ENCODE data around the gene ATL1.

ATL1 gene

DNA sequence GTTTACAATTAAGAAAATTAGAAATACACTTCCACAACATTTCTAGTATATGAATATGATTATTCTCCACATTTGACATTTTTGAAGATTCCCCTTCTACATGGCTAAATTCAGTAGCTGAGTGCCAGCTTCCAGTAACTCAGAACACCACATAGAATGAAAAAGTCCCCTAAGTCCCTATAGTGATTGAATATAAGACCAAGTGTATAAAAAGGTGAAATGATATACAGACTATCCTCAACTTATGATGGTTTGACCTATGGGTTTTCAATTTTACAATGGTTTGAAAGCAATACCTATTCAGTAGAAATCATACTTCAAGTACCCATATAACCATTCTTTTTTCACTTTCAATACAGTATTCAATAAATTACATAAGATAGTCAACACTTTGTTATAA, 15.8 kb downstream of the ATL1 start:
- DNase-seq (ENCODE audit: low read depth): no peak
- TF ChIP-seq, protein P1, sequence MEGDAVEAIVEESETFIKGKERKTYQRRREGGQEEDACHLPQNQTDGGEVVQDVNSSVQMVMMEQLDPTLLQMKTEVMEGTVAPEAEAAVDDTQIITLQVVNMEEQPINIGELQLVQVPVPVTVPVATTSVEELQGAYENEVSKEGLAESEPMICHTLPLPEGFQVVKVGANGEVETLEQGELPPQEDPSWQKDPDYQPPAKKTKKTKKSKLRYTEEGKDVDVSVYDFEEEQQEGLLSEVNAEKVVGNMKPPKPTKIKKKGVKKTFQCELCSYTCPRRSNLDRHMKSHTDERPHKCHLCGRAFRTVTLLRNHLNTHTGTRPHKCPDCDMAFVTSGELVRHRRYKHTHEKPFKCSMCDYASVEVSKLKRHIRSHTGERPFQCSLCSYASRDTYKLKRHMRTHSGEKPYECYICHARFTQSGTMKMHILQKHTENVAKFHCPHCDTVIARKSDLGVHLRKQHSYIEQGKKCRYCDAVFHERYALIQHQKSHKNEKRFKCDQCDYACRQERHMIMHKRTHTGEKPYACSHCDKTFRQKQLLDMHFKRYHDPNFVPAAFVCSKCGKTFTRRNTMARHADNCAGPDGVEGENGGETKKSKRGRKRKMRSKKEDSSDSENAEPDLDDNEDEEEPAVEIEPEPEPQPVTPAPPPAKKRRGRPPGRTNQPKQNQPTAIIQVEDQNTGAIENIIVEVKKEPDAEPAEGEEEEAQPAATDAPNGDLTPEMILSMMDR (IDR thresholded peaks at IDR 0.05; ENCODE audit: insufficient read depth, low read depth, low read length, missing control alignments): no peak

DNA sequence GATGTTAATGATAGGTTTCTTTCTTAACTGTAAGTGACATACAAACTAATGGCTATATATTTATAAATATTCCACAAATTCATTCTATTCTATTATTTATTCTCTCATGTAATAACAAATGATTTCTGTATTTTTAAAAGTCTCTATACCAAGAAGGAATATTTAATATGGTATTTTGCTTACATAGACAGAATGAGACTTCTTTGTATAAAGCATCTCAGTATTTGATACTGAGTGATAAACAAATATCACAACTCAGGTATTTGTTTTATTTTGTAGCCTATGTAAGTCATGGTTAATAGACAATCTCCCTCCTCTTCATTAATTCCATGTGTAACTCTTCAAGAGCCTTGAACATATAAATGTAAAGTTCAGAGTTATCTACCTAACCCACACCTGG, 18.0 kb downstream of the ATL1 start:
- DNase-seq (ENCODE audit: low read depth): no peak
- TF ChIP-seq, protein P1 (IDR thresholded peaks at IDR 0.05; ENCODE audit: insufficient read depth, low read depth, low read length, missing control alignments): no peak
- no peak overlapping the region for H3K4me3 ChIP-seq (ENCODE audit: low read depth, low read length)

More for the DNA sequence above, 15.8 kb downstream of the ATL1 start:
- no peak overlapping the region for H3K4me3 ChIP-seq (ENCODE audit: low read depth, low read length)

DNA sequence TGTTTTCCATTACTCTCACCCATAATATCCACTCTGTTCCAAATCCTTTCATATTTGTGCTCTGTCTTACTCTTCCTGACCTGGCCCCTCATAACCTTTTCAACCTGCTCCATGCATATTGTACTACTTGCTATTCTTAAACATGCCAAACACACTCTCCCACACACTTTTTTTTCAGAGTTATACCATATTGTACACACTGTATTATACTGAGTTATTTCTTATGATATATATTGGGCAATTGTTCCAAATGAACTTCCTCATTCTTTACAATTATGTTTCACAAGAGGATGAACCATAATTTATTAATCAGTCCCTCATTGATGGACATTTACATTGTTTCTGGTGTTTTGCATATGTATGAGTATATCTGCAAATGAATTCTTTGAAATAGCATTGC, 18.5 kb downstream of the ATL1 start:
- TF ChIP-seq, protein P1 (IDR thresholded peaks at IDR 0.05; ENCODE audit: insufficient read depth, low read depth, low read length, missing control alignments): no peak
- H3K4me3 ChIP-seq (ENCODE audit: low read depth, low read length): no peak overlapping the region
- DNase-seq (ENCODE audit: low read depth): no peak

DNA sequence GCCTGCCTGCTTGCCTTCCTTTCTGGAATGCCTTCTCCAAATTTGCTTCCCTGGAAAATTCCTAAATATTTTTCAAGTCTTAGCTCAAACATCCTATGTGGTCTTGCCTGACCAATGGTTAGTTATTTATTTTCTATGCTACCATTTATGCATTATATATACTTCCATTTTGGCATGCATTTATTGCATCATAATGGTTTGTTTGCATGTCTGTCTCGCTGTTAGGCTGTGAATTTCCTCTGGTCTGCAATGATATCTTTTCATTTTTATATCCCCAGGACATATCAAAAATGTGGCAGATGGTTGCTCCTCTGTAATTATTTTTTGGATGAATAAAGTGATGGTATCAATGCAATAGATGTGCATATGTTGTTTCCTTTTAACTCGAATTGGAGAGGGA, 30.5 kb downstream of the ATL1 start:
- DNase-seq (ENCODE audit: low read depth): no peak
- TF ChIP-seq, protein P1 (IDR thresholded peaks at IDR 0.05; ENCODE audit: insufficient read depth, low read depth, low read length, missing control alignments): no peak
- H3K4me3 ChIP-seq (ENCODE audit: low read depth, low read length): no peak overlapping the region

DNA sequence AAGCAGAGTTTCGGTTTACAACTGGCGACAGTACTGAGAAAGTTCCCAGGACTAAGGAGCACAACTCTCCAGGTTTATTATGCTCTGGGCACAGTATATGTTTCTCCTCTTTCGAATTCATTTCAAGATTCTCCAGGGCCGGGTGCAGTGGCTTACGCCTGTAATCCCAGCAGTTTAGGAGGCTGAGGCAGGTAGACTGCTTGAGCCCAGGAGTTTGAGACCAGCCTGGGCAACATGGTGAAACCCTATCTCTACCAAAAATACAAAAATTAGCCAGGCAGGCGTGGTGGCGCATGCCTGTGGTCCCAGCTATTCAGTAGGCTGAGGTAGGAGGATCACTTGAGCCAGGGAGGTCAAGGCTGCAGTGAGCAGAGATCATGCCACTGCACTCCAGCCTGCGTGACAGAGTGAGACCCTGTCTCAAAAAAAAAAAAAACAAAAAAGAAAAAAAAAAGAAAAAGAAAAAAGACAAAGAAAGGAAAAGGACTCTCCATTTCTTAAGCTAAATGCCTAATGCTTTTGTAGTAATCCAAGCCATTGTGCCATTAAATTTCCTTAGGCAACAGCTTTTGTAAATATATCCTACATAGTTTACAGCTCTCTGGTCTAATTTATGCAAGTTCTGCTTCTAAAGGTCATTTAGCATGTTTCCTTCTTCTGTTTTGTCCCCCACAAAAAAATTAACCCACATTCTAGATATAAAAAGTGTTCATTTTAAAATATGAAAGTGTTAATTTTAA, 34.8 kb downstream of the ATL1 start:
- no peak for DNase-seq (ENCODE audit: low read depth)
- TF ChIP-seq, protein P1 (IDR thresholded peaks at IDR 0.05; ENCODE audit: insufficient read depth, low read depth, low read length, missing control alignments): no peak
- H3K4me3 ChIP-seq (ENCODE audit: low read depth, low read length): no peak overlapping the region

DNA sequence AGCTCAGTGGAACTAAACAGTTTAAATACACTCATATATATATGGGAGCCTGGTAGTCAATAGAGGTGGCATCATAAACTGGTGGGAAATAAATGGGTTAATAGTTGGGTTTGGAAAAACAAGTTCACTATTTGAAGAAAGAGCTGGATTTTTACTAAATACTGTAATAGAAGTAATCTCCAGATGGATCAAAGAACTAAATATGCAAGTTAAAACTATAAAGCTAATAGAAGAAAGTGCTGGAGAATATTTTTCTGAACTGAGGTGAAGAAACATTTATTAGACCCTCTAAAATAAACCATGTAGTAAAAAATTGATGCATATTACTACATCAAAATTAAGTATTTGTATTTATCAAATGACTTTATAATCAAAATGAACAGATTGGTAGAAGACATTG, 38.8 kb downstream of the ATL1 start:
- no peak for DNase-seq (ENCODE audit: low read depth)
- no peak overlapping the region for H3K4me3 ChIP-seq (ENCODE audit: low read depth, low read length)
- TF ChIP-seq, protein P1 (IDR thresholded peaks at IDR 0.05; ENCODE audit: insufficient read depth, low read depth, low read length, missing control alignments): no peak

Data from GM12865 (cell line).